K562 (cell line): ENCODE measurements around the gene INSYN2B. TPM values are rescaled to one million over a fixed set of nuclear protein-coding genes. Genes with fewer than 3 reads are reported as not detected.

Source experiments
- ATAC-seq: fragments of 200-7000 bp; cut with Tn5 transposase; 3 replicates; pipeline ENCODE4 v1.9.1; 2020; ENCODE audit warnings: moderate library complexity
- BruUV-seq: library from RNA; stranded (reverse); fragments of 400-500 nt; replicated peaks from 2 replicates; lab custom pipeline; 2021; lab: Mats Ljungman, UMichigan
- CTCF ChIA-PET: fragments of 300-600 bp; formaldehyde crosslinking; extraction: SDS; loops from one replicate; lab custom pipeline; 2021; ENCODE audit warnings: low intra/inter-chr PET ratio; lab: Yijun Ruan, JAX
- POLR2A ChIA-PET: fragments of 300-600, 350-650 bp; sonication (Branson Sonifier 250); formaldehyde crosslinking; extraction: SDS; loops from one replicate; lab custom pipeline; 2021; ENCODE audit warnings: antibody characterized with exemption, inconsistent platforms; lab: Yijun Ruan, JAX
- DNase-seq, 4 experiments: peaks; one replicate each; pipeline versions ENCODE4 v3.0.0 to v3.0.0-alpha.2; 2011 to 2018; ENCODE audit warnings: low spot score in 3 of 4, mixed read lengths in 3 of 4; ENCODE audit errors: extremely low read depth in 1 of 4
- FAIRE-seq: peaks from 2 replicates; lab custom pipeline; 2011; peaks lifted over from hg19 to GRCh38; lab: Jason Lieb, UNC
- H2AFZ ChIP-seq: 2 replicates; pipeline ENCODE4 v1.6.0; 2011; ENCODE audit warnings: low read depth, low read length, control low read depth, inconsistent platforms
- H3K27ac ChIP-seq: fragments of 200-600 bp; 3 replicates; pipeline ENCODE4 v1.8.0; 2011; ENCODE audit warnings: low read depth, mild to moderate bottlenecking, control low read depth, inconsistent platforms, low read length, moderate library complexity, mixed read lengths; ENCODE audit errors: extremely low read depth
- H3K27me3 ChIP-seq, 2 experiments: fragments of 300-600 bp in 1 of 2; 2 replicates in 1 of 2; 3 replicates in 1 of 2; pipeline versions ENCODE4 v1.6.0 to v1.8.0; 2011; ENCODE audit warnings: inconsistent platforms in 2 of 2, low read length in 2 of 2, mild to moderate bottlenecking in 1 of 2, mixed read lengths in 1 of 2, moderate library complexity in 1 of 2; ENCODE audit not compliant: control insufficient read depth in 2 of 2, insufficient read depth in 2 of 2
- H3K36me3 ChIP-seq: fragments of 300-600 bp; 3 replicates; pipeline ENCODE4 v1.8.0; 2011; ENCODE audit warnings: mild to moderate bottlenecking, low read length, inconsistent platforms; ENCODE audit not compliant: control insufficient read depth, insufficient read depth
- H3K4me1 ChIP-seq, 2 experiments: fragments of 200-600 bp in 1 of 2; replicated peaks in 1 of 2; 2 replicates in 1 of 2; 3 replicates in 1 of 2; pipeline versions ENCODE4 v1.5.1 to v1.8.0; 2011; ENCODE audit warnings: inconsistent platforms in 2 of 2, low read length in 2 of 2, mild to moderate bottlenecking in 1 of 2, mixed read lengths in 1 of 2, moderate library complexity in 1 of 2; ENCODE audit not compliant: control insufficient read depth in 2 of 2, insufficient read depth in 2 of 2
- H3K4me2 ChIP-seq: 2 replicates; pipeline ENCODE4 v1.6.1; 2011; ENCODE audit warnings: low read length, control low read depth, inconsistent platforms, mixed read lengths; ENCODE audit not compliant: insufficient read depth
- H3K4me3 ChIP-seq: fragments of 200-600 bp; sonication (generic), shearing (Covaris generic); 2 replicates; pipeline ENCODE4 v1.5.1; 2016; ENCODE audit warnings: control low read depth, inconsistent platforms
- H3K79me2 ChIP-seq: fragments of 200-600 bp; 3 replicates; pipeline ENCODE4 v1.8.0; 2011; ENCODE audit warnings: low read length, inconsistent platforms; ENCODE audit not compliant: control insufficient read depth, insufficient read depth
- H3K9ac ChIP-seq, 2 experiments: 2 replicates each; pipeline versions ENCODE4 v1.6.0 to v1.6.1; 2011; ENCODE audit warnings: low read depth in 2 of 2, low read length in 2 of 2, control low read depth in 1 of 2, inconsistent platforms in 1 of 2, mild to moderate bottlenecking in 1 of 2, mixed read lengths in 1 of 2; ENCODE audit not compliant: insufficient read depth in 1 of 2
- H3K9me1 ChIP-seq: one replicate; pipeline ENCODE4 v1.6.0; 2011; ENCODE audit warnings: inconsistent platforms, mild to moderate bottlenecking, low read length, moderate library complexity; ENCODE audit not compliant: control insufficient read depth, insufficient read depth
- H3K9me3 ChIP-seq: replicated peaks from 2 replicates; pipeline ENCODE4 v1.5.1; 2011; ENCODE audit warnings: low read depth, low read length, inconsistent platforms; ENCODE audit not compliant: control insufficient read depth, insufficient read depth
- H4K20me1 ChIP-seq: replicated peaks from 2 replicates; pipeline ENCODE4 v1.6.1; 2011; ENCODE audit warnings: low read length, inconsistent platforms, mixed read lengths; ENCODE audit not compliant: control insufficient read depth, insufficient read depth
- EGR1 ChIP-seq: fragments of 450-650 bp; conservative IDR thresholded peaks from 2 replicates; pipeline ENCODE4 v1.6.1; 2017; ENCODE audit warnings: mild to moderate bottlenecking
- JUND ChIP-seq, 2 experiments: IDR thresholded peaks; 2 replicates in 1 of 2; 3 replicates in 1 of 2; pipeline ENCODE4 v1.6.1; 2011; ENCODE audit warnings: borderline replicate concordance in 2 of 2, low read depth in 2 of 2, low read length in 2 of 2, improper control_type of control experiment in 1 of 2, missing biosample characterization in 1 of 2, missing genetic modification characterization in 1 of 2, missing genetic modification reagents in 1 of 2
- KHSRP ChIP-seq: fragments of 450-650 bp; IDR thresholded peaks from 2 replicates; pipeline ENCODE4 v1.6.1; 2017
- PRMT5 ChIP-seq: sonication (generic); formaldehyde crosslinking; IDR thresholded peaks from 2 replicates; pipeline ENCODE4 v1.5.0; 2020; ENCODE audit warnings: missing genetic modification reagents
- PURB ChIP-seq: sonication (generic); formaldehyde crosslinking; IDR thresholded peaks from 2 replicates; pipeline ENCODE4 v1.9.0; 2021; ENCODE audit warnings: low read depth, mild to moderate bottlenecking, missing genetic modification reagents
- TARDBP ChIP-seq: fragments of 450-650 bp; IDR thresholded peaks from 2 replicates; pipeline ENCODE4 v1.6.1; 2016
- TCFL5 ChIP-seq: fragments of 250-450 bp; sonication (Bioruptor Pico); conservative IDR thresholded peaks from 2 replicates; pipeline ENCODE4 v1.6.1; 2021; ENCODE audit warnings: mild to moderate bottlenecking, moderate library complexity, matching md5 sums
- ZNF124 ChIP-seq: sonication (generic); formaldehyde crosslinking; IDR thresholded peaks from 2 replicates; pipeline ENCODE4 v1.8.1; 2022; ENCODE audit warnings: missing genetic modification reagents
- WGBS: fragments of 100-300 bp; shearing (Covaris generic); methylation state at CpG from one replicate; pipeline ENCODE4 v1.1.6; 2016; ENCODE audit warnings: low coverage, mixed read lengths; ENCODE audit not compliant: insufficient coverage; ENCODE audit errors: missing lambda C conversion rate; 5-methylcytosine and 5-hydroxymethylcytosine counted together
- in situ Hi-C: fragments of 300-500 bp; cut with MboI; formaldehyde crosslinking; loops from 4 replicates; pipeline ENCODE4 v1.15.0; 2018; ENCODE audit warnings: inconsistent platforms, mixed read lengths
- intact Hi-C: fragments of 100-400 bp; cut with micrococcal nuclease; formaldehyde crosslinking; loops from 2 replicates; pipeline ENCODE4 v1.14.2; 2022
- polyA plus RNA-seq, 8 experiments: library from polyadenylated mRNA; depleted of rRNA in 4 of 8; stranded (reverse) in 5 of 8; unstranded in 3 of 8; fragments of >200 nt; fragmentation: Nextera tagmentation in 2 of 8; fragmentation: Illumina TruSeq in 1 of 8; extraction: Ambion mirVana in 2 of 8; extraction: Trizol in 1 of 8; gene quantifications; 2 replicates each; pipeline versions ENCODE4 v1.2.1 to v1.2.3, GENCODE V29; 2011 to 2014; ENCODE audit warnings: inconsistent platforms in 1 of 8, missing spikeins in 1 of 8
- total RNA-seq, 7 experiments: library from RNA; depleted of rRNA in 6 of 7; stranded (reverse); fragments of >200 nt in 6 of 7; fragmentation: Illumina TruSeq in 2 of 7; extraction: Trizol in 2 of 7; gene quantifications; 2 replicates each; pipeline versions ENCODE4 v1.2.1 to v1.2.3, GENCODE V29; 2011 to 2021; ENCODE audit warnings: low replicate concordance in 1 of 7
- TF ChIP-seq, protein P1 (sequence below), 2 experiments: fragments of 450-650 bp; formaldehyde crosslinking in 1 of 2; IDR thresholded peaks; 2 replicates each; pipeline versions ENCODE4 v1.4.0 to v1.6.1; 2014 to 2020; ENCODE audit warnings: mild to moderate bottlenecking in 2 of 2, borderline replicate concordance in 1 of 2, low read depth in 1 of 2
- TF ChIP-seq, protein P2 (sequence below): fragments of 200-800 bp; sonication (Bioruptor generic); IDR thresholded peaks from 2 replicates; pipeline ENCODE4 v1.6.1; 2017; ENCODE audit warnings: missing genetic modification characterization, missing compliant biosample characterization
- TF ChIP-seq, protein P3 (sequence below): fragments of 250-450 bp; sonication (Bioruptor Pico); IDR thresholded peaks from 2 replicates; pipeline ENCODE4 v1.5.0; 2021

INSYN2B gene
- total and polyA plus RNA-seq, 9 of the 15 experiments (the other 6 are each of a cell fraction or from before 2014, with no cell fraction given), result not detected

DNA sequence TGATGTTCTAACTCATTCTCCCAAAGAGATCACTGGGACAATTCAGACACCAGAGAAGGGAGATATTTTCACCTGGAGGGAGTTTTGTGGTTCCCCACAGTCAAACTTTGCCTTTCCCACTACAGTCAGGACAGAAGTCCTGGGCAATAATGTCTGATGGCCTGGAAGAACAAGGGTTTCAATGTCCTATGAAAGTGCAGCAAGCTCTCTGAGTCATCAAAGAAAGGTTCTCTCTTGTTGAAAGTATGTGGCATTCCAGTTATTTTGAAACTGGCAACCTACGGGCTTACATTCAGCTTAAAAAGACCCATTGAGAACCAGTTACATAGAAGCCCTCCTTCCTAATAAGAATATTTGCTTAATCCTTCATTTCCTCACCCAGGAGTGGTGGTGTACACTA, 103.9 kb downstream of the INSYN2B start (continued):
- TF ChIP-seq ZNF124 (CRISPR knock-in tag) (no peak), TCFL5 (no peak)
- TF ChIP-seq, all 486 proteins: peak for 0

DNA sequence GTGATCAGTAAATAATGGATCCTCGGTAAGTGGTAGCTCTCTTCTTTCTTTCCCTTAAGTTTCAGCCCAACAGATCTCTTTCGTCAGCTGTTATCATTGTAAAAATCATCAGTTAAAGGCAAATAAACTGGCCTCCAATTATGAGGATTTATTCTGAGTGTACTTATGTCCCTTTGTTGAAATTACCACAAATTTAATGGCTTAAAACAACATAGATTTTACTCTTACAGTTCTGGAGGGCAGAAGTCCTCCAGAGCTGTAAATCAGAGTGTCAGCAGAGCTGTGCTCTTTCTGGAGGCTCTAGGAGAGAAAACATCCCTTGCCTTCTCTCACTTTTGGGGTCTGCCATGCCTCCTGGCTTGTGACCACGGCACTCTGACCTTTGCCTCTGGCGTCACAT, 104.6 kb downstream of the INSYN2B start:
- H3K27me3 ChIP-seq, result no peaks in the 10 kb centered on the region
- no peak overlapping the region for H3K4me2 ChIP-seq
- in situ Hi-C loops, result no loop called here
- H2AFZ ChIP-seq, result no peak overlapping the region
- no TSS peak for BruUV-seq
- ATAC-seq (no peak), FAIRE-seq (no peak), DNase-seq (no peak)
- CTCF ChIA-PET, result no interaction called here
- H3K27ac ChIP-seq, result no peak overlapping the region
- no peaks in the 10 kb centered on the region for H3K79me2 ChIP-seq
- H3K9ac ChIP-seq, result no peak overlapping the region
- peaks cover under 1% of the 10 kb centered on the region; the same call in 1 of the 2 replicates for H4K20me1 ChIP-seq
- intact Hi-C loops, result no loop called here
- whole genome bisulfite sequencing, result 15% methylated on average over 4 of the region's 4 CpGs
- no peaks in the 10 kb centered on the region for H3K9me3 ChIP-seq
- no peaks in the 10 kb centered on the region for H3K36me3 ChIP-seq
- no peaks in the 10 kb centered on the region for H3K9me1 ChIP-seq
- H3K4me1 ChIP-seq, result no peaks in the 10 kb centered on the region; a peak in 1 of 5 replicates
- POLR2A ChIA-PET, result no interaction called here
- no peak overlapping the region for H3K4me3 ChIP-seq
- no peak for TF ChIP-seq JUND (IDR thresholded peaks at IDR 0.05; ENCODE audit: borderline replicate concordance, low read depth, low read length)
- no peak for TF ChIP-seq JUND (tag; IDR thresholded peaks at IDR 0.05; ENCODE audit: borderline replicate concordance, low read depth, low read length)
- TF ChIP-seq, protein P1, sequence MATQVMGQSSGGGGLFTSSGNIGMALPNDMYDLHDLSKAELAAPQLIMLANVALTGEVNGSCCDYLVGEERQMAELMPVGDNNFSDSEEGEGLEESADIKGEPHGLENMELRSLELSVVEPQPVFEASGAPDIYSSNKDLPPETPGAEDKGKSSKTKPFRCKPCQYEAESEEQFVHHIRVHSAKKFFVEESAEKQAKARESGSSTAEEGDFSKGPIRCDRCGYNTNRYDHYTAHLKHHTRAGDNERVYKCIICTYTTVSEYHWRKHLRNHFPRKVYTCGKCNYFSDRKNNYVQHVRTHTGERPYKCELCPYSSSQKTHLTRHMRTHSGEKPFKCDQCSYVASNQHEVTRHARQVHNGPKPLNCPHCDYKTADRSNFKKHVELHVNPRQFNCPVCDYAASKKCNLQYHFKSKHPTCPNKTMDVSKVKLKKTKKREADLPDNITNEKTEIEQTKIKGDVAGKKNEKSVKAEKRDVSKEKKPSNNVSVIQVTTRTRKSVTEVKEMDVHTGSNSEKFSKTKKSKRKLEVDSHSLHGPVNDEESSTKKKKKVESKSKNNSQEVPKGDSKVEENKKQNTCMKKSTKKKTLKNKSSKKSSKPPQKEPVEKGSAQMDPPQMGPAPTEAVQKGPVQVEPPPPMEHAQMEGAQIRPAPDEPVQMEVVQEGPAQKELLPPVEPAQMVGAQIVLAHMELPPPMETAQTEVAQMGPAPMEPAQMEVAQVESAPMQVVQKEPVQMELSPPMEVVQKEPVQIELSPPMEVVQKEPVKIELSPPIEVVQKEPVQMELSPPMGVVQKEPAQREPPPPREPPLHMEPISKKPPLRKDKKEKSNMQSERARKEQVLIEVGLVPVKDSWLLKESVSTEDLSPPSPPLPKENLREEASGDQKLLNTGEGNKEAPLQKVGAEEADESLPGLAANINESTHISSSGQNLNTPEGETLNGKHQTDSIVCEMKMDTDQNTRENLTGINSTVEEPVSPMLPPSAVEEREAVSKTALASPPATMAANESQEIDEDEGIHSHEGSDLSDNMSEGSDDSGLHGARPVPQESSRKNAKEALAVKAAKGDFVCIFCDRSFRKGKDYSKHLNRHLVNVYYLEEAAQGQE (IDR thresholded peaks at IDR 0.05; ENCODE audit: borderline replicate concordance), result no peak
- TF ChIP-seq, protein P1 (CRISPR knock-in tag; IDR thresholded peaks at IDR 0.05; ENCODE audit: low read depth), result no peak
- no peak for TF ChIP-seq KHSRP
- no peak for TF ChIP-seq EGR1
- TF ChIP-seq TARDBP, result no peak
- TF ChIP-seq, protein P2, sequence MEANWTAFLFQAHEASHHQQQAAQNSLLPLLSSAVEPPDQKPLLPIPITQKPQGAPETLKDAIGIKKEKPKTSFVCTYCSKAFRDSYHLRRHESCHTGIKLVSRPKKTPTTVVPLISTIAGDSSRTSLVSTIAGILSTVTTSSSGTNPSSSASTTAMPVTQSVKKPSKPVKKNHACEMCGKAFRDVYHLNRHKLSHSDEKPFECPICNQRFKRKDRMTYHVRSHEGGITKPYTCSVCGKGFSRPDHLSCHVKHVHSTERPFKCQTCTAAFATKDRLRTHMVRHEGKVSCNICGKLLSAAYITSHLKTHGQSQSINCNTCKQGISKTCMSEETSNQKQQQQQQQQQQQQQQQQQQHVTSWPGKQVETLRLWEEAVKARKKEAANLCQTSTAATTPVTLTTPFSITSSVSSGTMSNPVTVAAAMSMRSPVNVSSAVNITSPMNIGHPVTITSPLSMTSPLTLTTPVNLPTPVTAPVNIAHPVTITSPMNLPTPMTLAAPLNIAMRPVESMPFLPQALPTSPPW (CRISPR knock-in tag), result no peak
- TF ChIP-seq, protein P3, sequence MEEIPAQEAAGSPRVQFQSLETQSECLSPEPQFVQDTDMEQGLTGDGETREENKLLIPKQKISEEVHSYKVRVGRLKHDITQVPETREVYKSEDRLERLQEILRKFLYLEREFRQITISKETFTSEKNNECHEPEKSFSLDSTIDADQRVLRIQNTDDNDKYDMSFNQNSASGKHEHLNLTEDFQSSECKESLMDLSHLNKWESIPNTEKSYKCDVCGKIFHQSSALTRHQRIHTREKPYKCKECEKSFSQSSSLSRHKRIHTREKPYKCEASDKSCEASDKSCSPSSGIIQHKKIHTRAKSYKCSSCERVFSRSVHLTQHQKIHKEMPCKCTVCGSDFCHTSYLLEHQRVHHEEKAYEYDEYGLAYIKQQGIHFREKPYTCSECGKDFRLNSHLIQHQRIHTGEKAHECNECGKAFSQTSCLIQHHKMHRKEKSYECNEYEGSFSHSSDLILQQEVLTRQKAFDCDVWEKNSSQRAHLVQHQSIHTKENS (CRISPR knock-in tag), result no peak
- no peak for TF ChIP-seq PRMT5 (CRISPR knock-in tag)
- no peak for TF ChIP-seq PURB (CRISPR knock-in tag)
